C1 segment of cervical spinal cord (tissue), 14 donors: Measurements from ENCODE around the gene FBXW10B.
"Not testable (repeated sequence)": the region's sequence is repeated elsewhere in the genome, so short reads cannot be mapped to it uniquely, and the experiment has no call there.

Source experiments
- DNase-seq, 14 donors: peaks; one replicate each; lab custom pipeline; 2025; lab: John Stamatoyannopoulos, UW

Gene FBXW10B

GRCh38 chr17:15619331-15620058 is at the start of gene FBXW10B:
Gene FBXW10B, minus strand, starts transcription at chr17:15619704. Its CDS starts 192 bp downstream, at chr17:15619512.
- peak in 1 of 14 donors; percentile 48 for DNase-seq

GRCh38 chr17:15663691-15664090 is 44.2 kb upstream of the FBXW10B start:
- DNase-seq = no peak

GRCh38 chr17:15663176-15663575 is 43.7 kb upstream of the FBXW10B start:
- no peak for DNase-seq

- DNase-seq = no peak
These were observed 43.2 kb upstream of the FBXW10B start for GRCh38 chr17:15662681-15663080.

GRCh38 chr17:15660077-15660476 is 40.6 kb upstream of the FBXW10B start:
- no peak for DNase-seq

- DNase-seq = no peak
These were observed 40.2 kb upstream of the FBXW10B start for GRCh38 chr17:15659663-15660062.

- no peak for DNase-seq
These were observed 39.7 kb upstream of the FBXW10B start for GRCh38 chr17:15659236-15659635.

GRCh38 chr17:15658296-15658695 is 38.8 kb upstream of the FBXW10B start:
- no peak for DNase-seq

- no peak for DNase-seq
These were observed 38.4 kb upstream of the FBXW10B start for GRCh38 chr17:15657868-15658267.

GRCh38 chr17:15654886-15655561 is 35.5 kb upstream of the FBXW10B start:
- no peak for DNase-seq

GRCh38 chr17:15654401-15654800 is 34.9 kb upstream of the FBXW10B start:
- not testable (repeated sequence) for DNase-seq

- DNase-seq = no peak
These were observed 33.5 kb upstream of the FBXW10B start for GRCh38 chr17:15652960-15653359.

GRCh38 chr17:15651583-15652110 is 32.1 kb upstream of the FBXW10B start:
- DNase-seq = peak in 13 of 14 donors; percentile 8 to 87 (median 60)

GRCh38 chr17:15650741-15651582 is 31.5 kb upstream of the FBXW10B start:
- peak in 3 of 14 donors; percentile 8 to 58 (median 49) for DNase-seq

GRCh38 chr17:15649861-15650421 is 30.4 kb upstream of the FBXW10B start:
- DNase-seq = peak in 2 of 14 donors; percentile 17 to 49

- no peak for DNase-seq
These were observed 28.9 kb upstream of the FBXW10B start for GRCh38 chr17:15648386-15648785.

- not testable (repeated sequence) for DNase-seq
These were observed 26.4 kb upstream of the FBXW10B start for GRCh38 chr17:15645942-15646312.

- DNase-seq = not testable (repeated sequence)
These were observed 25.8 kb upstream of the FBXW10B start for GRCh38 chr17:15645099-15645941.

- DNase-seq = not testable (repeated sequence)
These were observed 23.2 kb upstream of the FBXW10B start for GRCh38 chr17:15642505-15643251.

- DNase-seq = not testable (repeated sequence)
These were observed 22.5 kb upstream of the FBXW10B start for GRCh38 chr17:15642014-15642413.
